HFF-Myc (cell line): Measurements from ENCODE around the gene SCN11A.
A peak's percentile ranks its signal among the peaks of the same experiment; 100 is the strongest.

Experiments
- DNase-seq: peaks from one replicate; pipeline ENCODE4 v3.0.0-alpha.2; 2011; ENCODE audit warnings: low read depth; ENCODE audit errors: extremely low read depth
- H3K4me3 ChIP-seq: replicated peaks from 2 replicates; pipeline ENCODE4 v1.5.1; 2011; ENCODE audit warnings: low read depth, mild to moderate bottlenecking, control low read depth, low read length
- CTCF ChIP-seq: IDR thresholded peaks from 2 replicates; pipeline ENCODE4 v1.5.1; 2012; ENCODE audit warnings: mild to moderate bottlenecking, low read depth, low read length, control low read depth; ENCODE audit errors: missing control alignments

SCN11A gene

GRCh38 chr3:39056151-39056550 lies 4.4 kb upstream of the SCN11A start:
- H3K4me3 ChIP-seq: no peak overlapping the region
- no peak for DNase-seq
- TF ChIP-seq CTCF: no peak

DNA sequence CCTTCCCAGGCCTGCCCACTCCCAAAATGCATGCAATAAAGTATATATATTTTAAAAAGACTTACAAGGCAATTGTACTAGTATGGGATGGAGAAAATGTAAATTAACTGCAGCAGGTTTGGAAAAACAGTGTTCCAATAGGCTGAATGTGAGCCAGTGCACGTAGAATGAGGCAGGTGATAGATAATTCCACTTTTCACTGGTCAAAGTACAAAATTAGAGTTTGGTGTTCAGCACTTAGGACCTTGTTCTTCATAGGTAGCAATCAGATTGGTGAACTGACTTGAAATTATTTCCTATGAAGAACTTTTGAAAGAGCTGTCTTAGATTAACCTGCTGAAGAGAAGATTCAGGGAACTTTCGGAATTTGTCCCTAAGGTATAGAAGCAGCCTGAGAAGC lies 2.0 kb upstream of the SCN11A start:
- H3K4me3 ChIP-seq: no peak overlapping the region
- DNase-seq: no peak
- TF ChIP-seq CTCF: no peak

GRCh38 chr3:39052583-39052982 lies 839 bp upstream of the SCN11A start:
- DNase-seq: no peak
- peak overlapping the region; percentile 79 for H3K4me3 ChIP-seq
- no peak for TF ChIP-seq CTCF

DNA sequence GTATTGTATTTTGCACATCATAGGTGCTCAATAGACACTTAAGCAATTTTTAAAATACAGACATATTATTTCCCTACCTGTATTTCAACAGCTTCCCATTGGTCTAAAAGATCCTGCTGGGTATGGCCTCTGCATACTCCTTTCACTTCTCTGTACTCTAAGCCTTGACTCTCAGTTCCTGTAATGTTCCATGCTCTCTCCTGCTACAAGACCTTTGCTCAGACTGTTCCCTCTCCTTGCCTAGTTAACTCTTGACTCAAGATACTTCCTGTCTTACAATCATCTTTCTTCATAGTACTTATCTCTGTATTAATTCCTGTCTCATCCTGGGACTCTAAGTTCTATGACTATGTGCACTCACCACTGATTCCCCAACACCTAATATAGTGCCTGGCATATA lies 1.7 kb downstream of the SCN11A start:
- DNase-seq: no peak

GRCh38 chr3:39038165-39038564 lies 13.6 kb downstream of the SCN11A start:
- no peak for TF ChIP-seq CTCF
- DNase-seq: no peak
- no peak overlapping the region for H3K4me3 ChIP-seq

More for the DNA sequence above, 1.7 kb downstream of the SCN11A start:
- TF ChIP-seq CTCF: no peak
- H3K4me3 ChIP-seq: no peak overlapping the region

DNA sequence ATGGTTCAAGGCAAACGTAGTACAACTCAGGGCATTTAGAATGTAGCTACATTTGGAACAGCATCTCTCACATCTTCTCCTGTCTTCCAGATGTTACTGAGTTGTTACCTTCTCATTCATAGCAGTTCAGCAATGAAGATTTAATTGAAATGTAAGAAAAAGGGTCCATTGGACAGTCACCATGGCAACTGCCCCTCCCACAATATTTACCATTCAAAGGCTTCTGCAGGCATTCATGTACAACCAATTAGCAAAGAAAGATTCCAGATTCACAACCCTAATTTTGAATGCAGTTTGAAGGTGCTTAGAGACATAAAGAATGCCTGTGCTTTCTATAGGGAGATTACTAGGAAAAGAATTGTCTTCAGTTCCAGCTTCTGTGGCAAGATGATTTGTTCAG lies 22.2 kb downstream of the SCN11A start:
- no peak overlapping the region for H3K4me3 ChIP-seq
- TF ChIP-seq CTCF: no peak
- DNase-seq: no peak

GRCh38 chr3:39028546-39028945 lies 23.2 kb downstream of the SCN11A start:
- DNase-seq: no peak
- H3K4me3 ChIP-seq: no peak overlapping the region
- TF ChIP-seq CTCF: no peak
